NB4 (cell line): Measurements from ENCODE around the gene DIP2C.
"Not testable (repeated sequence)": the region's sequence is repeated elsewhere in the genome, so short reads cannot be mapped to it uniquely, and the experiment has no call there.

Source experiments
- DNase-seq: peaks from one replicate; pipeline ENCODE4 v3.0.0; 2010; ENCODE audit warnings: low read depth
- H3K4me3 ChIP-seq: one replicate; pipeline ENCODE4 v1.5.1; 2011; ENCODE audit warnings: mild to moderate bottlenecking, low read depth, low read length, moderate library complexity
- MYC ChIP-seq: IDR thresholded peaks from 2 replicates; pipeline ENCODE4 v1.6.1; 2011; ENCODE audit warnings: low read depth, low read length
- POLR2A ChIP-seq: IDR thresholded peaks from 2 replicates; pipeline ENCODE4 v1.6.1; 2011; ENCODE audit warnings: mild to moderate bottlenecking; ENCODE audit not compliant: insufficient read length; ENCODE audit errors: extremely low read depth
- TF ChIP-seq, protein P1 (sequence below): IDR thresholded peaks from one replicate; pipeline ENCODE4 v1.5.1; 2012; ENCODE audit warnings: low read depth, low read length
- TF ChIP-seq, protein P2 (sequence below): IDR thresholded peaks from 2 replicates; pipeline ENCODE4 v1.6.1; 2011; ENCODE audit warnings: low read depth, low read length

Gene DIP2C

GRCh38 chr10:596725-597345 lies 92.6 kb downstream of the DIP2C start:
- H3K4me3 ChIP-seq = no peak overlapping the region
- TF ChIP-seq MYC (no peak), POLR2A (no peak)
- TF ChIP-seq, protein P1, sequence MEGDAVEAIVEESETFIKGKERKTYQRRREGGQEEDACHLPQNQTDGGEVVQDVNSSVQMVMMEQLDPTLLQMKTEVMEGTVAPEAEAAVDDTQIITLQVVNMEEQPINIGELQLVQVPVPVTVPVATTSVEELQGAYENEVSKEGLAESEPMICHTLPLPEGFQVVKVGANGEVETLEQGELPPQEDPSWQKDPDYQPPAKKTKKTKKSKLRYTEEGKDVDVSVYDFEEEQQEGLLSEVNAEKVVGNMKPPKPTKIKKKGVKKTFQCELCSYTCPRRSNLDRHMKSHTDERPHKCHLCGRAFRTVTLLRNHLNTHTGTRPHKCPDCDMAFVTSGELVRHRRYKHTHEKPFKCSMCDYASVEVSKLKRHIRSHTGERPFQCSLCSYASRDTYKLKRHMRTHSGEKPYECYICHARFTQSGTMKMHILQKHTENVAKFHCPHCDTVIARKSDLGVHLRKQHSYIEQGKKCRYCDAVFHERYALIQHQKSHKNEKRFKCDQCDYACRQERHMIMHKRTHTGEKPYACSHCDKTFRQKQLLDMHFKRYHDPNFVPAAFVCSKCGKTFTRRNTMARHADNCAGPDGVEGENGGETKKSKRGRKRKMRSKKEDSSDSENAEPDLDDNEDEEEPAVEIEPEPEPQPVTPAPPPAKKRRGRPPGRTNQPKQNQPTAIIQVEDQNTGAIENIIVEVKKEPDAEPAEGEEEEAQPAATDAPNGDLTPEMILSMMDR = no peak
- no peak for DNase-seq

- not testable (repeated sequence) for DNase-seq, H3K4me3 ChIP-seq
Measured at GRCh38 chr10:596131-596530, 93.3 kb downstream of the DIP2C start.

GRCh38 chr10:595473-595872 lies 94.0 kb downstream of the DIP2C start:
- TF ChIP-seq MYC = no peak
- no peak for TF ChIP-seq POLR2A
- TF ChIP-seq, protein P1 = no peak
- TF ChIP-seq, protein P2, sequence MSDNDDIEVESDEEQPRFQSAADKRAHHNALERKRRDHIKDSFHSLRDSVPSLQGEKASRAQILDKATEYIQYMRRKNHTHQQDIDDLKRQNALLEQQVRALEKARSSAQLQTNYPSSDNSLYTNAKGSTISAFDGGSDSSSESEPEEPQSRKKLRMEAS = no peak
- DNase-seq = no peak

GRCh38 chr10:594584-595270 lies 94.7 kb downstream of the DIP2C start:
- no peak for DNase-seq
- no peak overlapping the region for H3K4me3 ChIP-seq
- no peak for TF ChIP-seq POLR2A
- TF ChIP-seq, protein P2 = no peak
- TF ChIP-seq, protein P1 = no peak
- TF ChIP-seq MYC = no peak

More at GRCh38 chr10:595473-595872, 94.0 kb downstream of the DIP2C start:
- H3K4me3 ChIP-seq = no peak overlapping the region

GRCh38 chr10:593901-594457 lies 95.5 kb downstream of the DIP2C start:
- no peak for DNase-seq
- H3K4me3 ChIP-seq = no peak overlapping the region
- TF ChIP-seq MYC (no peak), POLR2A (no peak)
- TF ChIP-seq, protein P1 = no peak
- TF ChIP-seq, protein P2 = no peak

DNA sequence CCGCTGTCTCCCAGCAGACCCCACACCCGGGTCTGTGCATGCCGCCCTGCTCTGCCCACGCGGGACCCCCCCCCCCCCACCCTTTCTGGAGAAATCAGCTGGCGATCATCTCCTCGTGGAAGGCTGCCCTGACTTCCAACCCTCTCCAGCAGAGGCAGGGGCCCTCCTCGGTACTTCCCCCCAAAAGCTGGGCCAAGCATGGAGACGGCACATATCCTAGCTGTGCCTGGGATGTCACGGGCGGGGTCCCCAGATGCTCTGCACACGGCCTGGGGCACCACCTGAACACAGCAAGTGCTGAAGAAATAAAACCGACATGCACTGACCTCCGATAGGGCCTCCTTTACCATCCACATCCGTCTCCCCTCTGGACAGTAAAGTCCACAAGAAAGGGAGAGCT lies 96.0 kb downstream of the DIP2C start:
- no peak overlapping the region for H3K4me3 ChIP-seq
- DNase-seq = no peak
- TF ChIP-seq MYC (no peak), POLR2A (no peak)
- TF ChIP-seq, protein P2 = no peak
- TF ChIP-seq, protein P1 = no peak
